WTC11 (cell line): ENCODE data around the gene KCNMA1. TPM values are rescaled to one million over a fixed set of nuclear protein-coding genes. Genes with fewer than 3 reads are reported as not detected.

Experiments used
- ATAC-seq: fragments of 200-7000 bp; cut with Tn5 transposase; 2 replicates; pipeline ENCODE4 v1.10.0; 2021; ENCODE audit warnings: mild to moderate bottlenecking, moderate library complexity
- CTCF ChIA-PET: fragments of 300-600 bp; sonication (Branson Sonifier 250); formaldehyde crosslinking; loops from one replicate; lab custom pipeline; 2021; ENCODE audit warnings: antibody characterized with exemption; lab: Charles Lee
- POLR2A ChIA-PET: fragments of 350-600 bp; sonication (Branson Sonifier 250); formaldehyde crosslinking; loops from one replicate; lab custom pipeline; 2021; ENCODE audit warnings: antibody characterized with exemption; lab: Charles Lee
- DNase-seq: peaks from one replicate; pipeline ENCODE4 v3.0.0; 2021; ENCODE audit warnings: low spot score
- H3K27ac Mint-ChIP-seq: 2 replicates; pipeline ENCODE4 v1.8.0; 2021; ENCODE audit warnings: mixed read lengths
- H3K27me3 Mint-ChIP-seq: 2 replicates; pipeline ENCODE4 v1.8.0; 2021; ENCODE audit warnings: low read depth, mild to moderate bottlenecking, moderate library complexity, mixed read lengths
- H3K36me3 Mint-ChIP-seq: 2 replicates; pipeline ENCODE4 v1.8.0; 2021; ENCODE audit warnings: mixed read lengths
- H3K4me1 Mint-ChIP-seq: 2 replicates; pipeline ENCODE4 v1.8.0; 2022; ENCODE audit warnings: mixed read lengths
- H3K4me3 Mint-ChIP-seq: 2 replicates; pipeline ENCODE4 v1.8.0; 2021; ENCODE audit warnings: mild to moderate bottlenecking, moderate library complexity, mixed read lengths
- H3K9me3 Mint-ChIP-seq: 2 replicates; pipeline ENCODE4 v1.8.0; 2021; ENCODE audit warnings: mixed read lengths
- CDX4 ChIP-seq: fragments of 250-450 bp; sonication (Bioruptor Pico); IDR thresholded peaks from 2 replicates; pipeline ENCODE4 v1.9.0; 2021; ENCODE audit warnings: moderate library complexity, mild to moderate bottlenecking, inconsistent platforms, borderline replicate concordance
- CREB1 ChIP-seq: sonication (generic); formaldehyde crosslinking; IDR thresholded peaks from 2 replicates; pipeline ENCODE4 v1.8.0; 2023; ENCODE audit warnings: mild to moderate bottlenecking, missing genetic modification reagents
- E2F1 ChIP-seq: sonication (generic); formaldehyde crosslinking; IDR thresholded peaks from 2 replicates; pipeline ENCODE4 v1.8.0; 2022; ENCODE audit warnings: mild to moderate bottlenecking, missing genetic modification reagents
- ESRRA ChIP-seq: sonication (generic); formaldehyde crosslinking; IDR thresholded peaks from 2 replicates; pipeline ENCODE4 v1.8.1; 2022; ENCODE audit warnings: mild to moderate bottlenecking, missing genetic modification reagents, borderline replicate concordance
- ETV6 ChIP-seq: sonication (generic); formaldehyde crosslinking; IDR thresholded peaks from 2 replicates; pipeline ENCODE4 v1.8.1; 2022; ENCODE audit warnings: mild to moderate bottlenecking, missing genetic modification reagents
- FOXK1 ChIP-seq: sonication (generic); formaldehyde crosslinking; IDR thresholded peaks from 2 replicates; pipeline ENCODE4 v1.8.0; 2022; ENCODE audit warnings: mild to moderate bottlenecking, moderate library complexity, missing genetic modification reagents
- FOXP1 ChIP-seq: sonication (generic); formaldehyde crosslinking; IDR thresholded peaks from 2 replicates; pipeline ENCODE4 v1.8.0; 2022; ENCODE audit warnings: missing genetic modification reagents, mild to moderate bottlenecking, moderate library complexity, borderline replicate concordance
- FOXP4 ChIP-seq: sonication (generic); formaldehyde crosslinking; IDR thresholded peaks from 2 replicates; pipeline ENCODE4 v1.8.0; 2022; ENCODE audit warnings: mild to moderate bottlenecking, missing genetic modification reagents
- JAZF1 ChIP-seq: fragments of 250-450 bp; sonication (Bioruptor Pico); IDR thresholded peaks from 2 replicates; pipeline ENCODE4 v1.9.0; 2021; ENCODE audit warnings: moderate library complexity, mild to moderate bottlenecking, inconsistent platforms
- JUN ChIP-seq: sonication (generic); formaldehyde crosslinking; IDR thresholded peaks from 2 replicates; pipeline ENCODE4 v1.8.0; 2023; ENCODE audit warnings: mild to moderate bottlenecking, missing genetic modification reagents
- KAT7 ChIP-seq: sonication (generic); formaldehyde crosslinking; IDR thresholded peaks from 2 replicates; pipeline ENCODE4 v1.8.1; 2023; ENCODE audit warnings: missing genetic modification reagents, mild to moderate bottlenecking, borderline replicate concordance
- MYBL2 ChIP-seq: sonication (generic); formaldehyde crosslinking; IDR thresholded peaks from 2 replicates; pipeline ENCODE4 v1.8.1; 2023; ENCODE audit warnings: mild to moderate bottlenecking, moderate library complexity, missing genetic modification reagents
- NR3C1 ChIP-seq: sonication (generic); formaldehyde crosslinking; conservative IDR thresholded peaks from 2 replicates; pipeline ENCODE4 v1.8.1; 2023; ENCODE audit warnings: low read depth, mild to moderate bottlenecking, missing genetic modification reagents
- PRDM15 ChIP-seq: sonication (generic); formaldehyde crosslinking; IDR thresholded peaks from 2 replicates; pipeline ENCODE4 v1.8.0; 2022; ENCODE audit warnings: missing genetic modification reagents
- TCF7 ChIP-seq: sonication (generic); formaldehyde crosslinking; IDR thresholded peaks from 2 replicates; pipeline ENCODE4 v1.8.0; 2022; ENCODE audit warnings: mild to moderate bottlenecking, low read depth, missing genetic modification reagents, moderate library complexity
- TEAD4 ChIP-seq: sonication (generic); formaldehyde crosslinking; IDR thresholded peaks from 2 replicates; pipeline ENCODE4 v1.8.0; 2022; ENCODE audit warnings: mild to moderate bottlenecking, missing genetic modification reagents
- TP53 ChIP-seq: sonication (generic); formaldehyde crosslinking; IDR thresholded peaks from 2 replicates; pipeline ENCODE4 v1.8.1; 2023; ENCODE audit warnings: mild to moderate bottlenecking, missing genetic modification reagents
- USF1 ChIP-seq: sonication (generic); formaldehyde crosslinking; IDR thresholded peaks from 2 replicates; pipeline ENCODE4 v1.8.0; 2022; ENCODE audit warnings: mild to moderate bottlenecking, missing genetic modification reagents
- ZBTB21 ChIP-seq: sonication (generic); formaldehyde crosslinking; IDR thresholded peaks from 2 replicates; pipeline ENCODE4 v1.8.1; 2023; ENCODE audit warnings: mild to moderate bottlenecking, missing genetic modification reagents, borderline replicate concordance
- ZNF138 ChIP-seq: sonication (generic); formaldehyde crosslinking; conservative IDR thresholded peaks from 2 replicates; pipeline ENCODE4 v1.8.1; 2022; ENCODE audit warnings: mild to moderate bottlenecking, moderate library complexity, missing genetic modification reagents
- ZNF416 ChIP-seq: fragments of 250-450 bp; sonication (Bioruptor Pico); IDR thresholded peaks from 2 replicates; pipeline ENCODE4 v1.9.0; 2021; ENCODE audit warnings: mild to moderate bottlenecking, inconsistent platforms
- ZNF532 ChIP-seq: fragments of 250-450 bp; sonication (Bioruptor Pico); IDR thresholded peaks from 2 replicates; pipeline ENCODE4 v1.9.0; 2021; ENCODE audit warnings: mild to moderate bottlenecking, borderline replicate concordance
- total RNA-seq: library from RNA; stranded (reverse); gene quantifications from 3 replicates; pipeline ENCODE4 v1.2.3, GENCODE V29; 2021

Gene KCNMA1
- total RNA-seq, 1 experiment from 2014 or later, result 7.3 TPM

GRCh38 chr10:77639756-77640155 lies 2.1 kb upstream of the KCNMA1 start (continued):
- TF ChIP-seq PRDM15 (no peak), E2F1 (CRISPR knock-in tag) (no peak), KAT7 (CRISPR knock-in tag) (no peak), CREB1 (CRISPR knock-in tag) (no peak)

GRCh38 chr10:77638321-77639101 lies 903 bp upstream of the KCNMA1 start:
- ATAC-seq, result peak; percentile 50
- Mint-ChIP-seq H3K4me1 (peaks cover 28% of the 10 kb centered on the region), H3K27ac (no peak overlapping the region), H3K4me3 (peak overlapping the region; percentile 80), H3K27me3 (peaks cover 76% of the 10 kb centered on the region), H3K9me3 (no peaks in the 10 kb centered on the region), H3K36me3 (no peaks in the 10 kb centered on the region)
- DNase-seq, result peak; percentile 67
- CTCF ChIA-PET, result interaction anchor here (0.9 to 6.5 kb wide), 9 partner anchors 73 to 473 kb away, joined by 3 to 50 read pairs (median 9); no protein-coding TSS in a partner anchor
- POLR2A ChIA-PET, result no interaction called here
- TF ChIP-seq TEAD4 (CRISPR knock-in tag), result no peak
- TF ChIP-seq FOXP4 (CRISPR knock-in tag), result no peak
- TF ChIP-seq FOXK1 (CRISPR knock-in tag), result peak; percentile 49; the same call in 1 of the 2 replicates
- TF ChIP-seq NR3C1 (CRISPR knock-in tag), result no peak
- no peak for TF ChIP-seq ZNF532
- 0 out of 2 replicates have a peak, but pooled peaks have one; percentile 27 for TF ChIP-seq USF1 (CRISPR knock-in tag)
- TF ChIP-seq ZNF138 (CRISPR knock-in tag), result no peak
- TF ChIP-seq ESRRA (CRISPR knock-in tag), result no peak
- TF ChIP-seq TCF7 (CRISPR knock-in tag), result 0 out of 2 replicates have a peak, but pooled peaks have one; percentile 65
- TF ChIP-seq FOXP1 (CRISPR knock-in tag), result peak; percentile 71
- TF ChIP-seq ETV6 (CRISPR knock-in tag), result 0 out of 2 replicates have a peak, but pooled peaks have one; percentile 27
- 0 out of 2 replicates have a peak, but pooled peaks have one; percentile 42 for TF ChIP-seq MYBL2 (CRISPR knock-in tag)
- 0 out of 2 replicates have a peak, but pooled peaks have one; percentile 24 for TF ChIP-seq TP53 (CRISPR knock-in tag)
- TF ChIP-seq JUN (CRISPR knock-in tag), result no peak
- no peak for TF ChIP-seq CDX4 (CRISPR knock-in tag)
- no peak for TF ChIP-seq JAZF1
- no peak for TF ChIP-seq ZNF416 (CRISPR knock-in tag)
- 0 out of 2 replicates have a peak, but pooled peaks have one; percentile 19 for TF ChIP-seq ZBTB21
